ENCODE results near the gene ZNF638.
"Not testable (repeated sequence)": the region's sequence is repeated elsewhere in the genome, so short reads cannot be mapped to it uniquely, and the experiment has no call there.

Gene ZNF638, protein sequence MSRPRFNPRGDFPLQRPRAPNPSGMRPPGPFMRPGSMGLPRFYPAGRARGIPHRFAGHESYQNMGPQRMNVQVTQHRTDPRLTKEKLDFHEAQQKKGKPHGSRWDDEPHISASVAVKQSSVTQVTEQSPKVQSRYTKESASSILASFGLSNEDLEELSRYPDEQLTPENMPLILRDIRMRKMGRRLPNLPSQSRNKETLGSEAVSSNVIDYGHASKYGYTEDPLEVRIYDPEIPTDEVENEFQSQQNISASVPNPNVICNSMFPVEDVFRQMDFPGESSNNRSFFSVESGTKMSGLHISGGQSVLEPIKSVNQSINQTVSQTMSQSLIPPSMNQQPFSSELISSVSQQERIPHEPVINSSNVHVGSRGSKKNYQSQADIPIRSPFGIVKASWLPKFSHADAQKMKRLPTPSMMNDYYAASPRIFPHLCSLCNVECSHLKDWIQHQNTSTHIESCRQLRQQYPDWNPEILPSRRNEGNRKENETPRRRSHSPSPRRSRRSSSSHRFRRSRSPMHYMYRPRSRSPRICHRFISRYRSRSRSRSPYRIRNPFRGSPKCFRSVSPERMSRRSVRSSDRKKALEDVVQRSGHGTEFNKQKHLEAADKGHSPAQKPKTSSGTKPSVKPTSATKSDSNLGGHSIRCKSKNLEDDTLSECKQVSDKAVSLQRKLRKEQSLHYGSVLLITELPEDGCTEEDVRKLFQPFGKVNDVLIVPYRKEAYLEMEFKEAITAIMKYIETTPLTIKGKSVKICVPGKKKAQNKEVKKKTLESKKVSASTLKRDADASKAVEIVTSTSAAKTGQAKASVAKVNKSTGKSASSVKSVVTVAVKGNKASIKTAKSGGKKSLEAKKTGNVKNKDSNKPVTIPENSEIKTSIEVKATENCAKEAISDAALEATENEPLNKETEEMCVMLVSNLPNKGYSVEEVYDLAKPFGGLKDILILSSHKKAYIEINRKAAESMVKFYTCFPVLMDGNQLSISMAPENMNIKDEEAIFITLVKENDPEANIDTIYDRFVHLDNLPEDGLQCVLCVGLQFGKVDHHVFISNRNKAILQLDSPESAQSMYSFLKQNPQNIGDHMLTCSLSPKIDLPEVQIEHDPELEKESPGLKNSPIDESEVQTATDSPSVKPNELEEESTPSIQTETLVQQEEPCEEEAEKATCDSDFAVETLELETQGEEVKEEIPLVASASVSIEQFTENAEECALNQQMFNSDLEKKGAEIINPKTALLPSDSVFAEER (N-terminal part only)

DNA sequence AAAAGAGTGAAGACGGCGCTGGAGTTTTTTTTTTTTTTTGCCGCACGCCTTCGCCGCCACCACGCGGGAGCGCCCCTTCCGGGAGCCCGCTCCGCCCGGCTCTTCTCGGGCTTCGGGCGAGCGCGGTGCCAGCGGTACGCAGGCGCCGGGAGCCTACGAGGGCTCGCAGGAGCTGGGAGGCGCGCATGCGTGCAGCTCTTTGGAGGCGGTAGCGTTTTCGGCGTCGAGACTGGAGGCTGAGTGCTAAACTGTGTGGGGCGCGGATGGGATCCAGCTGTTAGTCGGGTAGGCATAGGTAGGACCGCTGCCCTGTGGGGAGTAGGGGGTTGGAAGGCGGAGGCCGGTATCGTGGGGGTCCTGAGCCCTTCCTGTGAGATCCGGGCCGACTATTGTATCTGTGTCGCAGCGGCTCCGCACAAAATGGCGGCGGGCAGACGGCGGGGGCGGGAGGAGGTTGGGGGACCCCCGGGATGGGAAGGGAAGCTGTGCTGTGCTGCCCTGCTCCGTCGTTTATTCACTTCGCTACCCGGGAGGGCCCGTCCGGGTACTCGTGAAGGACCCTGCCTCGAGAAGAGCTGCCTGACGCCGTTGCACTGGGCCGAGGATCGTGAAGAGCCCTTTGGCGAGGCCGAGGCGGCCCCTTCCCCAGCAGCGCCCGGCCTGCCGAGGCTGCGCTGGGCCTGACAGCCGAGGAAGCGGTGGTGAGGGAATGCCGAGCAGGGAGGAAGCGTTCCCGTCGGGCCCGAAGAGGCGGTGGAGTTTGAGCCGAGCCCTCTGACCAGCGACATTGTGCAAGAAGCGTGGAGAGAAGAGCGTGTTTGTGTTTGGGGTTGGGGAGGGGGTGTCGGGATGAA, at the start of gene ZNF638:
TSS of gene ZNF638 (plus strand) at position 202 of the 854 bp plus-strand sequence. CDS start 17,173 bp downstream, outside the sequence.
- DNase-seq (ENCODE audit: low read depth in 2 of 2), result peak; percentile 86

DNA sequence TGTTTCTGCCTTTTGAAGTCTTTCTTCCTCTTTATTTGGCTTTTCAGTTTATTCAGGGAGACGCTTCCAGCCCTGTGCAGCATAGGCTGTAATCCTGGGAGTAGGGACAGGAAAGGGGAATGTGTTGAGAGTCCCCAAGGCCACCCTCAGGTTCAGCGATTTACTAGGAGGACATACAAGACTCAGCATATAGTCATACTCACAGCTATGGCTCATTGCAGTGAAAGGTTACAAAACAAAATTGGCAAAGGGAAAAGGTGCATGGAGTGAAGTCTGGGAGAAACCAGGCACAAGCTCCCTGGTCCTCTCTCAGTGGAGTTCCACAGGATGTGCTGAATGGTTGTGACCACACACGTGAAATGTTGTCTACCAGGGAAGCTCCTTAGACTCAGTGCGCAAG, 49.6 kb upstream of the ZNF638 start:
- no peak for DNase-seq (ENCODE audit: low read depth in 2 of 2)

DNA sequence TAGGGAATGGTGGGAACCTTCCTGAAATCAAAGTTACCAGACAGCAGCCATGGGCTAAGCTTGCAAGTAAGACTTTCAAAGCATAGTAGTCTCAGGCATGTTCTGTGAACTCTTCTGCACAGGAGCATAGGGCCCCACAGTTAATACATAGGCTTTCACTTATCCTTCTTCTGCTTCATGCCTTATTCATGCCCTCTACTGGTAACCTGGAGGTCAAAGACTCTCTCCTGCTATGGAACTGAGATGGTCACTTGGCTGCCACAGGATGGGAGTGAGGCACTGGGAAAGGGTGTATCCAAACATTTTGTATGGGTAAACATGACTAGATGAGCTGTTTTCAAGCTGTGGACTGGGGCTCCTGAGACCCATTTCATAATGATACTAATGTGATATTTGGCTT, 49.1 kb upstream of the ZNF638 start:
- no peak for DNase-seq (ENCODE audit: low read depth in 2 of 2)

DNA sequence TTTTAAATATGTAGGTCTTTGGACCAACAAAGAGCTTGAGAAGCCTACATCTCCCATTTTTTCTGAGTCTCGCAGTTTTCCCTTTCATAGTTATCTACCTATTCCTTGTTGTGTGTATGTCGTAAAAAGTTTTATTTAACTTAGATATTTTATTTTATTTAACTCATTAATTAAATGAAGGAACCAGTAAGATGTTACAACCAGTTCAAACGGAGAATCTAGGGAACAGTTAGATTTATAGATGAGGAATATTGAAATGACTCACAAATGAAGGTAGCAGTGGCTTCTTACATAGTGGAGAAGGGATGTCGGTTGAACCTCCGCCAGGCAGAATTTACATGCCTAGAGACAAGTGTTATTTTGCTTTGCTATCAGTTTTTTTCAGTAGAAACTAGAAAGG, 48.5 kb upstream of the ZNF638 start:
- DNase-seq (ENCODE audit: low read depth in 2 of 2), result no peak

DNA sequence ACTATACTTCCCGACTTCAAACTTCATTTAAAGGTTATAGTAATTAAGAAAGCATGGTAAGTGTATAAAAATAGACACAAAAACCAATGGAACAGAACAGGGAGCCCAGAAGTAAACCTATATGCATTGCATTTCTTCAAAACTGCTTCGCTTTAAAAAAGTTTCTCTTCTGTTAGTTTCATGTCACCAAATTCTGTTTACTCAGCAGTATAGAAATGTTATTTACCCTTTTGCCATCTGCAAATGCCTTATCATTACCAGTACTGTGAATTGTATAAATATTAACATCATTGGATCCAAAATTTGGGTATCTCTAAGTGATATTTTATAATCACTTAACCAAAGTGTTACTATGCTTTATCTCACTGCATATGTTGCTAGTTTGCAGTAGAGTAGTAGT, 45.9 kb upstream of the ZNF638 start:
- DNase-seq (ENCODE audit: low read depth in 2 of 2), result no peak

DNA sequence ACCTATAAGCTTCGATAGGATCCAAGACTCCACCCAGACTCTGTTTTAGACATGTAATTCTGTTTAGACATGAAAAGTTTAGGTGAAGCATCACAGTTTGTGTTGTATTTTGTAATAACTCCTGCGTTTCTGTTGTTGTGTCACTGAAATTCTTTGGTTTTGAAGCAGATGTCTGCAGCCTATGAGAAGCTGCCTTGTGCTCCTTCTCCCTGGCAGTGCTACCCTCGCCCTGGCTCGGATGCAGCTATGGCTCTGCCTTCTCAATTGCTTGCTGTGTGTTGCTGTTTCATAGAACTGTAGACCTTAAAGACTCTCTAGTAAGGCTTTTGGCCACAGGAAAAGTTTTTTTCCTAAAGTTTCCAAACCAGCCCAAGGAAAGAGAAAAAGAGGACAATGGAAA, 40.2 kb upstream of the ZNF638 start:
- no peak for DNase-seq (ENCODE audit: low read depth in 2 of 2)

DNA sequence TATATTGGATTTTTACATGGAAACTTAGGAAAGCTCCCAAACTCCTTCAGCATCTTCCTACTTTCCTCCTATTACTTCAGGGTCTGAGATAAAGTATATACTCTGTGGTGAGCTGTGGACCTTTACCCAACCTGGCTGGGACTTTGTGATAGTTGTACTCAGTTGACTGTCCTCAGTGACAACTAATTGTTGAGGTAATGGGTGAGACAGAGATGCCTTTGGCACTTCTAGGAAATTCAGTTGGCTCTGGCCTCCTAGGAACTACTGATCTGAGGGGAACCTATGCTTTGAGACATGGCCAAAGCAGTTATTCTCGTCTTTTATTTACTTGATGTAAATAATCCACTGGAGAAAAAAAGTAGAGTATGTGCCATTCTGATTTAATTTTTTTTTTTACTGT, 39.4 kb upstream of the ZNF638 start:
- DNase-seq (ENCODE audit: low read depth in 2 of 2), result no peak

DNA sequence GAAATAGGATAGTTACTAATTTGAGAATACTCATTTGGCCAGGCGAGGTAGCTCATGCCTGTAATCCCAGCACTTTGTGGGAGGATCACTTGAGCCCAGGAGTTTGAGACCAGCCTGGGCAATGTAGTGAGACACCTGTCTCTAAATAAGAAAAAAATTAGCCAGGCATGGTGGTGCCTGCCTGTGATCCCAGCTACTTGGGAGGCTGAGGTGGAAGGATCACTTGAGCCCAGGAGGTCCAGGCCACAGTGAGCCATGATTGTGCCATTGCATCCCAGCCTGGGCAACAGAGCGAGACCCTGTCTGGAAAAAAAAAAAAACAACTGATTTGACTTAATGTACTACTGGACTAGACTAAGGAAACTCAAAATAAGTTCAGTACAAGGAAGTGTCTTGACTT, 32.7 kb upstream of the ZNF638 start:
- DNase-seq (ENCODE audit: low read depth in 2 of 2), result no peak

DNA sequence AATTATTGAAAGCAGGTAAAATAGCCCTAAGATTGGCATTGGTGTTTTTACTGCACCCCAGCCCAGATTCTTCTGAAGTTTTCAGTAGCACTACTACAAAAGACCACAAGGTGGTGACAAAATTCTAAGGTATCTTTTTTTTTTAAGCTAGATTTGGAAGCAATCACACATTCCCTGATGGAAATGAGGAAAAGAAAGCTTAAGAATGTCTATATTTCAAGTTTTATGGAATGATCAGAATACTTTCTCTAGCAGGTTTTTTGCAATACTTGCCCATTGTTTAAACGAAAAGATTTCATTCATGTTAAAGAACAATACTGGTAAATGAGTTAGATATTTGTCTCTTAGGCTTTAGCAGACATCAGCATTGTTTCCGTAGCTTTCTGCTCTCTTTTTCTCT, 32.1 kb upstream of the ZNF638 start:
- no peak for DNase-seq (ENCODE audit: low read depth in 2 of 2)

DNA sequence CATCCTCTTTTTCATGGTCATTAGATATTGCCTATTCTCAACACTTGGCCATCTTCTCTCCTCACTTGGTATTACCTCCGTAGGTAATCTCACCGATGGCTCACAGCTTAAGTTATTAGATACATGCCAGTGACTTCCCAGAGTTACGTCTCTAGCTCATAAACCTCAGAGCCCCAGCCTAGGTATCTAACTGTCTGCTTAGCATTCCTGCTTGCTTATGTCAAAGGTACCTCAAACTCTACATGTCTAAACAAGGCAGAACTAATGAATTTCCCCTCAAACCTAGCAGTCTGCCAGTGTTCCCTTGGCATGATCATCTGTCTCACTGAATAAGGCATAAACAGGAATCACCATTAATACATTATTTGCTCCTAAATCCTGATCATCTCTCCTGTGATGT, 27.7 kb upstream of the ZNF638 start:
- no peak for DNase-seq (ENCODE audit: low read depth in 2 of 2)

DNA sequence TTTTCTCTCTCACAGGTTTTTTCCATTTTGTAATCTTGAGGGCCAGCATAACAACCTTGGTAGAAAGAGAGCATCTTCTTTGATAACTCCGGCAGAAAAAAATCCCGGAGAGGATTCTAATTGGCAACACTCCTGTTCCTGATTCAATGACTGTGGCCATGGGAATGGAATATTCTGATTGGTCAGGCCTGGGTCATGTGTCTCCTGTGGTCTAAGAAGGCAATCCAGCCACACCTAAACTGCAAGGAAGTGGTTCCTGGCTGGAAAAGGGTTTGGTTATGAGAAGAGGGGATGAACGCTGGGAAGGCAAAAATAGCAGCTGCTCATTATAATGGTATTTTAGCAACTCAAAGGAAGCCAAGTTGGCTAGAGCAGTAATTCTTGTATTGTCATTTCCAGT, 24.8 kb upstream of the ZNF638 start:
- no peak for DNase-seq (ENCODE audit: low read depth in 2 of 2)

DNA sequence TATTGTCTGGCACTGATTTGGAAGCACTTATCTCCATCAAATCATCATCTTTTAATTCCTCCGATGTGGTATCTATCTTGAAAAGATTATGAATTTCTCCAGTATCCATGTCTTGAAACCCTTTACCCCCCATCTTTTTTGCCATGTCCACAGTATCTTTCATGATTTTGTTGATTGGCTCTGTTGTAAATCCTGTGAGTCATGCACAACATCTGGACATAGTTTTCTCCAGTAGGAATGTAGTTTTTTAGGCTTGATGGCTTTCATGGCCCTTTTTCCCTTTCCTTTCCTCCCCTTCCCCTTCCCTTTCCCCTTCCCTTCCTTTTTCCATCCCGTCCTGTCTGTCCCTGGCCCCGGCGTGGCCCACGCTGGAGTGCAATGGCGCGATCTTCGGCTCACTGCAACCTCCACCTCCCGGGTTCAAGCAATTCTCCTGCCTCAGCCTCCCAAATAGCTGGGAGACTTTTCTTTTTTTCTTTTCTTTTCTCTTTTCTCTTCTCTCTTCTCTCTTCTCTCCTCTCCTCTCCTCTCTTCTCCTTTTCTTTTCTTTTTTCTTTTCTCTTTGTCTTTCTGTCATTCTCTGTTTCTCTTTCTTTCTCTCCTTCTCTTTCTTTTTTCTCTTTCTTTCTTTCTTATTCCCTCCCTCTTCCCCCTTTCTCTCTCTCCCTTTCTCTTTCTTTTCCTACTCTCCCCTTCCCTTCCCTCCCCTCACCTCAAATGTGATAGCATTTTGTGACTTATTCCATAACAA, 18.4 kb upstream of the ZNF638 start:
- no peak for DNase-seq (ENCODE audit: low read depth in 2 of 2)

DNA sequence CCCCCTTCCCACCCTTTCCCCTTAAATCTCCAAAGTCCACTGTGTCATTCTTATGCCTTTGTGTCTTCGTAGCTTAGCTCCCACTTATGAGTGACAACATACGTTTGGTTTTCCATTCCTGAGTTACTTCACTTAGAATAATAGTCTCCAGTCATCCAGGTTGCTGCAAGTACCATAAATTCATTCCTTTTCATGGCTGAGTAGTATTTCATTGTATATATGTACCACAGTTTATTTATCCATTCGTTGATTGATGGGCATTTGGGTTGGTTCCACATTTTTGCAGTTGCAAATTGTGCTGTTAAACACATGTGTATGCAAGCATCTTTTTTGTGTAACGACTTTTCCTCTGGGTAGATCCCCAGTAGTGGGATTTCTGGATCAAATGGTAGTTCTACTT, 14.5 kb upstream of the ZNF638 start:
- no peak for DNase-seq (ENCODE audit: low read depth in 2 of 2)

DNA sequence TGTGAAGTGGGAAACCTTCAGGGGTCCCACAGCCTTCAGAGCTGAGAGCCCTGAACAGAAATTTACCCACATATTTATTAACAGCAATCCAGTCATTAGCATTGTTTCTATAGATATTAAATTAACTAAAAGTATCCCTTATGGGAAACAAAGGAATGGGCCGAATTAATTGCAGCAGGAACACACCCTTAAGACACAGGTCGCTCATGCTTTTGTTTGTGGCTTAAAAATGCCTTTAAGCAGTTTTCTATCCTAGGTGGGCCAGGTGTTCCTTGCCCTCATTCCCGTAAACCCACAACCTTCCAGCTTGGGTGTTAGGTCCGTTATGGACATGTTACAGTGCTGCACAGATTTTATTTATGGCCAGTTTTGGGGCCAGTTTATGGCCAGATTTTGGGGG, 13.7 kb upstream of the ZNF638 start:
- DNase-seq (ENCODE audit: low read depth in 2 of 2), result not testable (repeated sequence)

DNA sequence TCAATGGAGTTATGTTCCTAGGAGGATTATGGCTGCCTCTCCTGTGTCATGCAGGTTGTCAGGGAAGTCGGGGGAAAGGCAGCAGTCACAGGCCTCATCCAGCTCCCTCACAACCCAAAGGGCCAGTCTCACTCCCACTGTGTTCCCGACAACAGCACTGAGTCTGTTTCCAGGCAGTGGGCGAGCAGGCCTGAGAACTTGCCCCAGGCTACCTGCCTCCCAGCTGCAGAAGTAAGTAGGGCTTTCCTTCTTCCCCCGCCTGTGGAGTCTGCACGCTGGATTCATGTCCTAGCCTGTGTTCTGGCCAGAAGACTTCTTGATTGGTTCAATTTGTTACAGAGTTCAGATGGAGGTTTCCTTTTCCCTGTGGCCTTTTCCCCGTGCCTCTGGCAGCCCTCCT, 8.2 kb upstream of the ZNF638 start:
- no peak for DNase-seq (ENCODE audit: low read depth in 2 of 2)

DNA sequence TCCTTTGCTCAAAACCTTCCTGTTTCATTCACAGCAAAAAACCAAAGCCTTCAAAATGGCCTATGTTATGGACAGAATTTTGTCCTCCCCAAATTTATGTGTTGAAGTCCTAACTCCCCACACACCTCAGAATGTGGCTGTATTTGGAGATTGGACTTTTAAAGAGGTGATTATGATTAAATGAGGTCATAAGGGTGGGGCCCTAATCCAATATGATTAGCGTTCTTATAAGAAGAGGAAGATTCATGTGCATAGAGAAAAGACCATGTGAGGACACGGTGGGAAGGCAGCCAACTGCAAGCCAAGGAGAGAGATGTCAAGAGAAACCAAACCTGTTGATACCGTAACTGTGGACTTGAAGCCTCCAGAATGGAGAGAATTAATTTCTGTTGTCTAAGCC, 4.6 kb upstream of the ZNF638 start:
- no peak for DNase-seq (ENCODE audit: low read depth in 2 of 2)

DNA sequence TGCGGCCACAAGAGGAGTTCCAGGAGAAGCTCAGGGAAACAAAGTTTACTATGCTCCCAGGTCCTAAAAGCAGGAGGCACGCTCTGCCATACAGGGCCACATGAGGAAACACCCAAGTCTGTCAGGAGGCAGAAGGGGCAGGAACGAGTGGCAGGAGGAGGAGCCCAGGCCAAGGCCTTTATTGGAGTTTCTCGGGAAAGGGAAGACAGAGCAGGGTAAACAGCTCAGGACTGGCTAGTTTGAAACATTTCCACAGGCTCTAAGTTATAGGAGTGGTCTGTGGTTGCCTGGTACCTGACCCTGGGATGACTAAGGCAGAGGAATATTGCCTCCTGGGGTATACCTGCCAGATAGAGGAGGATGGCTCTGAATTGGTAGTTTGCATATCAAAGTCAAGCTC, 3.7 kb upstream of the ZNF638 start:
- no peak for DNase-seq (ENCODE audit: low read depth in 2 of 2)

DNA sequence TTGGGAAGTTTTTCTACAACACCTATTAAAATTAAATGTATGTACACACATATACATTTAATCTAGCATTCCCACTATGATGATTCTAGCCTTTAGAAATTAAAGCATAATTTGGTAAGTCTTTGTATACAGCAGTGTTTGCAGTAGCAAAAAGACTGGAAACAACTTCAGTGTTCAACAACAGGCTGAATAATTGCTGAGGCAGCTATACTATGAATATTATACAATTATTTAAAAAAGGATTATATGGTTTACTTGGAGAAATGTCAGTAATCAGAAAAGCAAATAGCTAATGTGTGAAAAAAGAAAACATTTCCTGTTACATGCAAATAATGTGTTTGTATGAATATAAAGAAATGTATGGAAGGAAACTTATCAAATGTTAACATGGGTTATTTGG, 1.4 kb upstream of the ZNF638 start:
- DNase-seq (ENCODE audit: low read depth in 2 of 2), result no peak

DNA sequence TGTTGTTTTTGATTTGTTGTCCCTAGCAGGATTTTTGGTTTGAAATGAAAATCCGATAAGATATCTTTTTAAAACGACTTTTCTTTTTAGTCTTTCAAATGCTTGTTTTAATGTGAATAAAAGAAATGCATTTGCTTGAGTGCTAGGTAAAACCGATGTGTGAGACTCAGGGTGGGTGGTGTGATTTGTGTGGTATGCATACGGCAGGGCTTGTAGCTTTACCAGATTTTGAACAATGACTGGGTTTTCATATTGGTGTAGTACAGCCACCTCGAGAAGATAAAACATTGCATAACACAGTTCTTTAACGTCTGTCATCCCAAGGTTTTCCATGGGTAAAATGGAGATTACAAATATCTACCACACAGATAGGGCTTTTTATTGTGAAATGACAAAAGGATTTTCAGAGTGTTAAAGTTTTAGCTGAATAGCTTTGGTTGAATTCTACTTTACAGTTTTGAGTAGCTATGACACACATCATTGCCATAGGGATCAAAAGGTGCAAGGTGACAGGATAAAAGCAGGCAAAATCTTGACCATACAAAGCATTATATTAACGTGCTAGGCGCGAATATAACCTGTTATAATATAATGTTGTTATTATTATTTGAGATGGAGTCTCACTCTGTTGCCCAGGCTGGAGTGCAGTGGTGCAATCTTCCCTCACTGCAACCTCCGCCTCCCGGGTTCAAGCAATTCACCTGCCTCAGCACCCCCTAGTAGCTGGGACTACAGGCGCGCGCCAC, 824 bp upstream of the ZNF638 start:
- DNase-seq (ENCODE audit: low read depth in 2 of 2), result no peak

DNA sequence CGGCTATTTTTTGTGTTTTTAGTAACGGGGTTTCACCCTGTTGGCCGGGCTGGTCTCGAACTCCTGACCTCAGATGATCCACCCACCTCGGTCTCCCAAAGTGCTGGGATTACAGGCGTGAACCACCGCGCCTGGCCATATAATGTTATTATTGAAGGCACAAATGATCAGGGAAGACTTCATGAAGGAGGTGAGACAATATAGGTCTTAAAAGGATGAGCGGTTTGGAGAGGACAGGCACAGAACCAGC, 326 bp upstream of the ZNF638 start:
- peak in 1 of 2 donors; percentile 6 for DNase-seq (ENCODE audit: low read depth in 2 of 2)

Data from stimulated activated CD4-positive, alpha-beta T cell treated with anti-CD3 and anti-CD28 coated beads, Interleukin-4, amount 100 ng/mL, for 48 hours (primary cell).